Activated CD8-positive, alpha-beta T cell treated with anti-CD3 and anti-CD28 coated beads, Interleukin-2, amount 10 ng/mL, durations not matched to agents 7 days and 5 days (primary cell): ENCODE data around the gene HOGA1. TPM values are rescaled to one million over a fixed set of nuclear protein-coding genes. Genes with fewer than 3 reads are reported as not detected.

Source experiments
- ATAC-seq: fragments of 150-1000 bp; cut with Tn5 transposase; one replicate; pipeline ENCODE4 v1.10.0; 2021; ENCODE audit warnings: moderate library complexity
- CTCF ChIA-PET: fragments of 350-600 bp; sonication (Branson Sonifier 250); formaldehyde crosslinking; loops from one replicate; lab custom pipeline; 2021; ENCODE audit warnings: antibody characterized with exemption; lab: Charles Lee
- POLR2A ChIA-PET: fragments of 350-600 bp; sonication (Branson Sonifier 250); formaldehyde crosslinking; loops from one replicate; lab custom pipeline; 2021; ENCODE audit warnings: antibody characterized with exemption; lab: Charles Lee
- DNase-seq: peaks from one replicate; pipeline ENCODE4 v3.0.0-alpha.2; 2020
- H3K27ac Mint-ChIP-seq: one replicate; pipeline ENCODE4 v1.8.0; 2021; ENCODE audit warnings: mild to moderate bottlenecking, mixed read lengths
- H3K27me3 Mint-ChIP-seq: one replicate; pipeline ENCODE4 v1.8.0; 2021; ENCODE audit warnings: low read depth, mixed read lengths
- H3K36me3 Mint-ChIP-seq: one replicate; pipeline ENCODE4 v1.8.0; 2021; ENCODE audit warnings: low read depth, mixed read lengths
- H3K4me1 Mint-ChIP-seq: one replicate; pipeline ENCODE4 v1.8.0; 2021; ENCODE audit warnings: low read depth, mixed read lengths
- H3K4me3 Mint-ChIP-seq: one replicate; pipeline ENCODE4 v1.8.0; 2021; ENCODE audit warnings: mild to moderate bottlenecking, mixed read lengths
- H3K9me3 Mint-ChIP-seq: one replicate; pipeline ENCODE4 v1.8.0; 2022; ENCODE audit warnings: mixed read lengths; ENCODE audit not compliant: insufficient read depth
- total RNA-seq, 2 experiments: library from RNA; stranded (reverse); gene quantifications; one replicate each; pipeline ENCODE4 v1.2.3, GENCODE V29; 2021

HOGA1 gene
- total RNA-seq, 2 experiments from 2014 or later: not detected

- ATAC-seq (no peak), DNase-seq (no peak)
- Mint-ChIP-seq H3K4me1 (no peaks in the 10 kb centered on the region), H3K9me3 (no peaks in the 10 kb centered on the region), H3K36me3 (no peaks in the 10 kb centered on the region), H3K27ac (no peak overlapping the region), H3K27me3 (peaks cover 3% of the 10 kb centered on the region), H3K4me3 (no peak overlapping the region)
- CTCF ChIA-PET: no interaction called here
- POLR2A ChIA-PET: no interaction called here
Observed at GRCh38 chr10:97598407-97599271, 14.4 kb downstream of the HOGA1 start.

DNA sequence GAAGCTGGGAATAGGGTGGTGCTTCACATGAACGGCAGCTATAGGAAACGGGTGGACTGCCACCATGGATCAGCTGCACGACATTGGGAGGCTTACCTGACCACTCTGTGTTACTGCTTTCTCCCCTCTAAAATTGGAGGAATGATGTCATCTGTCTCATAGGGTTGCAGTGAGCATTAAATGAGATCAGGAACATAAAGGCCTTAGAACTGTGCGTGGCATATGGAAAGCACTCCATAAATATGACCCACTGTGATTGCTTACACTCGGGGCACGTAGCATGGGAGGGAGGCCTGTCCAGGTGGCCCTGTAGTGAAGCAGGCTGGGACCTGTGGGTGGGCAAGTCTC, 15.1 kb downstream of the HOGA1 start:
- no peak for DNase-seq
- Mint-ChIP-seq H3K27me3 (peaks cover 3% of the 10 kb centered on the region), H3K36me3 (no peaks in the 10 kb centered on the region), H3K9me3 (no peaks in the 10 kb centered on the region), H3K4me3 (no peak overlapping the region), H3K27ac (no peak overlapping the region), H3K4me1 (no peaks in the 10 kb centered on the region)
- ChIA-PET CTCF (no interaction called here), POLR2A (no interaction called here)
- ATAC-seq: no peak

- H3K9me3 Mint-ChIP-seq: no peaks in the 10 kb centered on the region
- ChIA-PET CTCF (interaction anchor here (0.9 kb wide), 1 partner anchor 10 kb away, joined by 3 read pairs; no protein-coding TSS in a partner anchor), POLR2A (no interaction called here)
- no peaks in the 10 kb centered on the region for H3K36me3 Mint-ChIP-seq
- H3K27me3 Mint-ChIP-seq: peaks cover 4% of the 10 kb centered on the region
- DNase-seq (no peak), ATAC-seq (no peak)
- H3K4me1 Mint-ChIP-seq: no peaks in the 10 kb centered on the region
- H3K4me3 Mint-ChIP-seq: no peak overlapping the region
- no peak overlapping the region for H3K27ac Mint-ChIP-seq
Observed at GRCh38 chr10:97600616-97601015, 16.4 kb downstream of the HOGA1 start.

- ChIA-PET POLR2A (no interaction called here), CTCF (no interaction called here)
- ATAC-seq: no peak
- no peaks in the 10 kb centered on the region for H3K4me1 Mint-ChIP-seq
- DNase-seq: no peak
- H3K27ac Mint-ChIP-seq: no peak overlapping the region
- H3K27me3 Mint-ChIP-seq: peaks cover 8% of the 10 kb centered on the region
- no peaks in the 10 kb centered on the region for H3K9me3 Mint-ChIP-seq
- no peak overlapping the region for H3K4me3 Mint-ChIP-seq
- H3K36me3 Mint-ChIP-seq: no peaks in the 10 kb centered on the region
Observed at GRCh38 chr10:97601268-97602215, 17.4 kb downstream of the HOGA1 start.

GRCh38 chr10:97607095-97607636, 23.0 kb downstream of the HOGA1 start:
- H3K4me3 Mint-ChIP-seq: no peak overlapping the region
- no peak for DNase-seq
- no peak overlapping the region for H3K27ac Mint-ChIP-seq
- CTCF ChIA-PET: interaction anchor here (1.1 kb wide), 1 partner anchor 35 kb away, joined by 4 read pairs; the partner anchor contains the start of gene ANKRD2
- peaks cover 5% of the 10 kb centered on the region for H3K27me3 Mint-ChIP-seq
- H3K4me1 Mint-ChIP-seq: no peaks in the 10 kb centered on the region
- H3K36me3 Mint-ChIP-seq: no peaks in the 10 kb centered on the region
- POLR2A ChIA-PET: no interaction called here
- ATAC-seq: no peak
- H3K9me3 Mint-ChIP-seq: no peaks in the 10 kb centered on the region

DNA sequence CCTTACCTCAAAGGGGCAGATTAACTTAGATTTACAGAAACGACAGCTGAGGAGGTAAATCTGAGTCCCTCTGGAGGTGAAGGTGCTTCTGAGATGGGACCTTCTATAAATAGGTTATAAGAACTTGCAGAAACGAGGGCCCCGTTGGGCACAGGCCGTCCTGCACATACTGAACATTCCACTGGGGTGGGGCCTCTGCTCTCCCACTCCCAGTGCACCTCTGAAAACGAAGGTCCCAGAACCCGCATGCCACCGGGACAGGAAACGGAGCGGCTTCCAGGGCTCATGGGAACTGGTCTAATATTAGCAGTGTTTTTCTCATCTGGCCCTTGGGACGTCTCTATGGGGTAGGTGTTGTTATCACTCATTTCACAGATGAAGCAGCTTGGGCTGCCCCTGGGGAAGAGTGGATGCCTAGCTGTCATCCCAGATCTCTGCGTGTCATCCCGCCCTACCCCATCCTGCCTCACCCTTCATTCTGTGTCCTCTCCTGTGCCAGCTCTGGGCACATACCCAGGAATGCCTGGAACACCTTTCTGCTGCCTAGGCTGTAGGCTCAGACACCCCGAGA, 24.9 kb downstream of the HOGA1 start:
- H3K36me3 Mint-ChIP-seq: no peaks in the 10 kb centered on the region
- ChIA-PET POLR2A (interaction anchor here (0.6 kb wide), 1 partner anchor 360 kb away, joined by 3 read pairs; no protein-coding TSS in a partner anchor), CTCF (interaction anchor here (1.0 to 2.0 kb wide), 4 partner anchors 16 to 79 kb away, joined by 3 to 7 read pairs (median 4); partner anchors contain the start of gene ANKRD2)
- H3K27me3 Mint-ChIP-seq: peaks cover 5% of the 10 kb centered on the region
- no peaks in the 10 kb centered on the region for H3K9me3 Mint-ChIP-seq
- DNase-seq (no peak), ATAC-seq (no peak)
- H3K4me1 Mint-ChIP-seq: no peaks in the 10 kb centered on the region
- H3K27ac Mint-ChIP-seq: no peak overlapping the region
- no peak overlapping the region for H3K4me3 Mint-ChIP-seq

DNA sequence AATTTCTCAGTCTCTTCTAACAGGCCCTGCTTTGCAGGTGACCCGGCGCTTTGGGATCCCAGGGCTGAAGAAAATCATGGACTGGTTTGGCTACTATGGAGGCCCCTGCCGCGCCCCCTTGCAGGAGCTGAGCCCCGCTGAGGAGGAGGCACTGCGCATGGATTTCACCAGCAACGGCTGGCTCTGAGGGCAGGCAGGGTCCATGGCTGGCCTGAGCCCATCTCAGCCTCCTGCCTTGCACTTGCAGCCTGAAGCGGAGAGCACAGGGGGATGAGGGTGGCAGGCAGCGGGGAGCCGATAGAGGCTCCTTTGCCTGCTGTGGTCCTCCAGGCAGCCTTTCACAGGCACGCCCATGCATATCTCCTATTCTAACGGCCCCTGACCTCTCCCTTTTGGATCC, 27.3 kb downstream of the HOGA1 start:
- CTCF ChIA-PET: interaction anchor here (0.9 to 2.2 kb wide), 4 partner anchors 11 to 144 kb away, joined by 3 to 18 read pairs (median 4); partner anchors contain the start of gene ANKRD2
- H3K4me1 Mint-ChIP-seq: no peaks in the 10 kb centered on the region
- peaks cover under 1% of the 10 kb centered on the region for H3K27me3 Mint-ChIP-seq
- H3K9me3 Mint-ChIP-seq: no peaks in the 10 kb centered on the region
- DNase-seq (no peak), ATAC-seq (no peak)
- POLR2A ChIA-PET: no interaction called here
- H3K36me3 Mint-ChIP-seq: no peaks in the 10 kb centered on the region
- no peak overlapping the region for H3K27ac Mint-ChIP-seq
- H3K4me3 Mint-ChIP-seq: no peak overlapping the region

- ChIA-PET CTCF (interaction anchor here (0.8 to 2.2 kb wide), 6 partner anchors 38 to 205 kb away, joined by 3 to 18 read pairs (median 6); partner anchors contain the start of gene ANKRD2), POLR2A (no interaction called here)
- ATAC-seq: peak; percentile 58
- H3K27ac Mint-ChIP-seq: no peak overlapping the region
- H3K36me3 Mint-ChIP-seq: no peaks in the 10 kb centered on the region
- no peaks in the 10 kb centered on the region for H3K4me1 Mint-ChIP-seq
- H3K4me3 Mint-ChIP-seq: no peak overlapping the region
- DNase-seq: no peak
- no peaks in the 10 kb centered on the region for H3K9me3 Mint-ChIP-seq
- no peaks in the 10 kb centered on the region for H3K27me3 Mint-ChIP-seq
Observed at GRCh38 chr10:97612386-97612785, 28.2 kb downstream of the HOGA1 start.

GRCh38 chr10:97618285-97618684, 34.1 kb downstream of the HOGA1 start:
- no peaks in the 10 kb centered on the region for H3K36me3 Mint-ChIP-seq
- H3K4me3 Mint-ChIP-seq: no peak overlapping the region
- ChIA-PET POLR2A (no interaction called here), CTCF (no interaction called here)
- no peaks in the 10 kb centered on the region for H3K4me1 Mint-ChIP-seq
- no peaks in the 10 kb centered on the region for H3K27me3 Mint-ChIP-seq
- H3K9me3 Mint-ChIP-seq: no peaks in the 10 kb centered on the region
- no peak overlapping the region for H3K27ac Mint-ChIP-seq
- ATAC-seq: no peak
- DNase-seq: no peak

GRCh38 chr10:97618733-97619132, 34.5 kb downstream of the HOGA1 start:
- no peak overlapping the region for H3K4me3 Mint-ChIP-seq
- ATAC-seq (no peak), DNase-seq (no peak)
- H3K27ac Mint-ChIP-seq: no peak overlapping the region
- CTCF ChIA-PET: no interaction called here
- H3K9me3 Mint-ChIP-seq: no peaks in the 10 kb centered on the region
- no peaks in the 10 kb centered on the region for H3K36me3 Mint-ChIP-seq
- POLR2A ChIA-PET: no interaction called here
- no peaks in the 10 kb centered on the region for H3K4me1 Mint-ChIP-seq
- H3K27me3 Mint-ChIP-seq: no peaks in the 10 kb centered on the region

- no peak for ATAC-seq
- Mint-ChIP-seq H3K27ac (no peak overlapping the region), H3K4me3 (no peak overlapping the region), H3K9me3 (no peaks in the 10 kb centered on the region), H3K27me3 (no peaks in the 10 kb centered on the region), H3K4me1 (no peaks in the 10 kb centered on the region), H3K36me3 (no peaks in the 10 kb centered on the region)
- POLR2A ChIA-PET: no interaction called here
- DNase-seq: no peak
- CTCF ChIA-PET: no interaction called here
Observed at GRCh38 chr10:97623277-97623676, 39.1 kb downstream of the HOGA1 start.
